Smooth muscle cell (in vitro differentiated cells): ENCODE measurements around the gene POLR1A. TPM values are rescaled to one million over a fixed set of nuclear protein-coding genes. Genes with fewer than 3 reads are reported as not detected.

Source experiments
- DNase-seq: peaks from one replicate; lab custom pipeline; 2025; ENCODE audit not compliant: unreplicated experiment; lab: John Stamatoyannopoulos, UW
- H2AFZ ChIP-seq: fragments of 200-600 bp; sonication (generic); 2 replicates; pipeline ENCODE4 v1.6.0; 2016; ENCODE audit warnings: antibody characterized with exemption, low read depth, mild to moderate bottlenecking
- H3F3A ChIP-seq: fragments of 200-600 bp; sonication (generic); 2 replicates; pipeline ENCODE4 v1.6.0; 2017; ENCODE audit warnings: antibody characterized with exemption, low read depth
- H3K27ac ChIP-seq: fragments of 200-600 bp; sonication (generic); 2 replicates; pipeline ENCODE4 v1.5.1; 2016; ENCODE audit warnings: low read depth, mild to moderate bottlenecking
- H3K27me3 ChIP-seq: fragments of 200-600 bp; sonication (generic); 2 replicates; pipeline ENCODE4 v1.6.1; 2016; ENCODE audit warnings: low read depth, mild to moderate bottlenecking
- H3K36me3 ChIP-seq: fragments of 200-600 bp; sonication (generic); 2 replicates; pipeline ENCODE4 v1.5.1; 2016; ENCODE audit warnings: low read depth
- H3K4me1 ChIP-seq: fragments of 200-600 bp; sonication (generic); 2 replicates; pipeline ENCODE4 v1.5.1; 2016; ENCODE audit warnings: low read depth
- H3K4me2 ChIP-seq: fragments of 200-600 bp; sonication (generic); 2 replicates; pipeline ENCODE4 v1.6.0; 2016; ENCODE audit warnings: mild to moderate bottlenecking
- H3K4me3 ChIP-seq: fragments of 200-600 bp; sonication (generic); 2 replicates; pipeline ENCODE4 v1.5.1; 2016; ENCODE audit warnings: mild to moderate bottlenecking
- H3K79me2 ChIP-seq: fragments of 200-600 bp; sonication (generic); 2 replicates; pipeline ENCODE4 v1.6.0; 2016; ENCODE audit warnings: low read depth, mild to moderate bottlenecking
- H3K9ac ChIP-seq: fragments of 200-600 bp; sonication (generic); 2 replicates; pipeline ENCODE4 v1.6.0; 2016; ENCODE audit warnings: low read depth
- H3K9me3 ChIP-seq: fragments of 200-600 bp; sonication (generic); replicated peaks from 2 replicates; pipeline ENCODE4 v1.5.1; 2016; ENCODE audit warnings: low read depth
- H4K20me1 ChIP-seq: fragments of 200-600 bp; sonication (generic); 2 replicates; pipeline ENCODE4 v1.6.0; 2016; ENCODE audit warnings: low read depth
- CTCF ChIP-seq: fragments of 200-600 bp; sonication (generic); IDR thresholded peaks from 2 replicates; pipeline ENCODE4 v1.5.1; 2017; ENCODE audit warnings: borderline replicate concordance, mild to moderate bottlenecking, antibody characterized with exemption; ENCODE audit not compliant: insufficient read depth, poor library complexity, severe bottlenecking
- WGBS: methylation state at CpG from one replicate; pipeline ENCODE4 v1.1.7; 2016; ENCODE audit warnings: low lambda C conversion rate; 5-methylcytosine and 5-hydroxymethylcytosine counted together
- polyA plus RNA-seq: library from polyadenylated mRNA; unstranded; fragments of >200 nt; fragmentation: Nextera tagmentation; extraction: Ambion mirVana; gene quantifications from 2 replicates; pipeline ENCODE4 v1.2.1, GENCODE V29; 2016
- total RNA-seq: library from RNA; depleted of rRNA; stranded (reverse); fragments of >200 nt; gene quantifications from 2 replicates; pipeline ENCODE4 v1.2.3, GENCODE V29; 2014

The POLR1A gene
- total and polyA plus RNA-seq, 2 experiments from 2014 or later, result 4.9 to 20.8 TPM

- Histone ChIP-seq H3K36me3 (no peaks in the 10 kb centered on the region), H3K9me3 (no peaks in the 10 kb centered on the region), H2AFZ (no peak overlapping the region), H3K4me3 (no peak overlapping the region), H3K27ac (no peak overlapping the region), H3K4me1 (no peaks in the 10 kb centered on the region), H4K20me1 (no peaks in the 10 kb centered on the region), H3K27me3 (no peaks in the 10 kb centered on the region), H3K79me2 (no peaks in the 10 kb centered on the region), H3K9ac (no peak overlapping the region), H3F3A (no peaks in the 10 kb centered on the region), H3K4me2 (no peak overlapping the region)
- WGBS, result 84% methylated on average over 6 of the region's 6 CpGs
- TF ChIP-seq CTCF, result no peak
- DNase-seq, result no peak
These were observed 118.2 kb downstream of the POLR1A start for GRCh38 chr2:85987266-85988174.

GRCh38 chr2:85986121-85986520 is 119.6 kb downstream of the POLR1A start:
- no peaks in the 10 kb centered on the region for H4K20me1 ChIP-seq
- no peaks in the 10 kb centered on the region for H3K27me3 ChIP-seq
- no peak overlapping the region for H3K9ac ChIP-seq
- H3K4me2 ChIP-seq, result no peak overlapping the region
- H3K79me2 ChIP-seq, result no peaks in the 10 kb centered on the region
- no peak for DNase-seq
- no peaks in the 10 kb centered on the region for H3K4me1 ChIP-seq
- 91% methylated on average over 9 of the region's 9 CpGs for WGBS
- no peaks in the 10 kb centered on the region for H3K9me3 ChIP-seq
- TF ChIP-seq CTCF, result no peak
- no peaks in the 10 kb centered on the region for H3K36me3 ChIP-seq
- H3F3A ChIP-seq, result no peaks in the 10 kb centered on the region
- H3K27ac ChIP-seq, result no peak overlapping the region
- H2AFZ ChIP-seq, result no peak overlapping the region
- H3K4me3 ChIP-seq, result no peak overlapping the region

GRCh38 chr2:85984788-85985187 is 120.9 kb downstream of the POLR1A start:
- H3K4me3 ChIP-seq, result no peak overlapping the region

More at GRCh38 chr2:85984788-85985187, 120.9 kb downstream of the POLR1A start:
- Histone ChIP-seq H3K27ac (no peak overlapping the region), H3K27me3 (no peaks in the 10 kb centered on the region), H2AFZ (no peak overlapping the region), H3K36me3 (no peaks in the 10 kb centered on the region), H3K4me2 (no peak overlapping the region), H3K9ac (no peak overlapping the region), H3K4me1 (no peaks in the 10 kb centered on the region), H4K20me1 (no peaks in the 10 kb centered on the region), H3F3A (no peaks in the 10 kb centered on the region), H3K9me3 (no peaks in the 10 kb centered on the region), H3K79me2 (no peaks in the 10 kb centered on the region)
- WGBS, result 85% methylated on average over 2 of the region's 2 CpGs
- no peak for TF ChIP-seq CTCF
- no peak for DNase-seq
